Neural cell (in vitro differentiated cells): ENCODE data around the gene ZC3H4.

Experiments used
- CTCF ChIP-seq: fragments of 450-650 bp; IDR thresholded peaks from 2 replicates; pipeline ENCODE4 v1.5.1; 2014; ENCODE audit warnings: antibody characterized with exemption, mild to moderate bottlenecking, moderate library complexity; ENCODE audit not compliant: poor library complexity, severe bottlenecking
- EP300 ChIP-seq: fragments of 450-650 bp; conservative IDR thresholded peaks from 2 replicates; pipeline ENCODE4 v1.6.1; 2014; ENCODE audit warnings: antibody characterized with exemption, mild to moderate bottlenecking, moderate library complexity; ENCODE audit not compliant: poor library complexity, severe bottlenecking
- EZH2 ChIP-seq: fragments of 200-600, 300-800 bp; shearing (Covaris generic), sonication (generic); IDR thresholded peaks from 2 replicates; pipeline ENCODE4 v1.6.1; 2014; ENCODE audit warnings: antibody characterized with exemption, low read length, borderline replicate concordance, mild to moderate bottlenecking; ENCODE audit not compliant: insufficient read depth, poor library complexity, severe bottlenecking
- MXI1 ChIP-seq: fragments of 450-650 bp; conservative IDR thresholded peaks from 2 replicates; pipeline ENCODE4 v1.6.1; 2014; ENCODE audit warnings: antibody characterized with exemption, mild to moderate bottlenecking; ENCODE audit not compliant: poor library complexity, severe bottlenecking
- POLR2AphosphoS5 ChIP-seq: IDR thresholded peaks from 2 replicates; pipeline ENCODE4 v1.6.1; 2012
- RAD21 ChIP-seq: fragments of 450-650 bp; conservative IDR thresholded peaks from 2 replicates; pipeline ENCODE4 v1.6.1; 2014; ENCODE audit warnings: antibody characterized with exemption, mild to moderate bottlenecking, moderate library complexity
- REST ChIP-seq: IDR thresholded peaks from 2 replicates; pipeline ENCODE4 v1.6.1; 2012; ENCODE audit warnings: borderline replicate concordance
- SMC3 ChIP-seq: fragments of 450-650 bp; conservative IDR thresholded peaks from 2 replicates; pipeline ENCODE4 v1.6.1; 2014; ENCODE audit warnings: antibody characterized with exemption, mild to moderate bottlenecking, moderate library complexity; ENCODE audit not compliant: poor library complexity
- TAF1 ChIP-seq: IDR thresholded peaks from 2 replicates; pipeline ENCODE4 v1.6.1; 2012; ENCODE audit warnings: low read depth

GRCh38 chr19:47093254-47093653 is 20.3 kb downstream of the ZC3H4 start:
- TF ChIP-seq RAD21 (no peak), CTCF (no peak), POLR2AphosphoS5 (no peak), SMC3 (no peak), MXI1 (no peak), EZH2 (no peak), REST (no peak), EP300 (no peak), TAF1 (no peak)
